Hepatocyte (in vitro differentiated cells): ENCODE results near the gene PGAP1. TPM values are rescaled to one million over a fixed set of nuclear protein-coding genes. Genes with fewer than 3 reads are reported as not detected.

Source experiments
- DNase-seq: peaks from one replicate; pipeline ENCODE4 v3.0.0-alpha.2; 2016; ENCODE audit warnings: low spot score
- H2AFZ ChIP-seq: fragments of 200-600 bp; sonication (generic); 2 replicates; pipeline ENCODE4 v1.6.0; 2016; ENCODE audit warnings: antibody characterized with exemption, mild to moderate bottlenecking
- H3K27ac ChIP-seq: fragments of 200-600 bp; sonication (generic); 2 replicates; pipeline ENCODE4 v1.5.1; 2016; ENCODE audit warnings: mild to moderate bottlenecking
- H3K27me3 ChIP-seq: fragments of 200-600 bp; sonication (generic); 2 replicates; pipeline ENCODE4 v1.6.1; 2016
- H3K36me3 ChIP-seq: fragments of 200-600 bp; sonication (generic); replicated peaks from 2 replicates; pipeline ENCODE4 v1.5.1; 2016; ENCODE audit warnings: low read depth; ENCODE audit not compliant: insufficient read depth
- H3K4me1 ChIP-seq: fragments of 200-600 bp; sonication (generic); 2 replicates; pipeline ENCODE4 v1.5.1; 2016; ENCODE audit warnings: mild to moderate bottlenecking, moderate library complexity; ENCODE audit not compliant: insufficient read depth
- H3K4me2 ChIP-seq: fragments of 200-600 bp; sonication (generic); 2 replicates; pipeline ENCODE4 v1.6.0; 2016
- H3K4me3 ChIP-seq: fragments of 200-600 bp; sonication (generic); 2 replicates; pipeline ENCODE4 v1.5.1; 2016; ENCODE audit warnings: mild to moderate bottlenecking
- H3K79me2 ChIP-seq: fragments of 200-600 bp; sonication (generic); 2 replicates; pipeline ENCODE4 v1.6.0; 2017; ENCODE audit warnings: mild to moderate bottlenecking
- H3K9me2 ChIP-seq: fragments of 200-600 bp; sonication (generic); replicated peaks from 2 replicates; pipeline ENCODE4 v1.6.0; 2017; ENCODE audit warnings: mild to moderate bottlenecking; ENCODE audit not compliant: insufficient read depth
- H3K9me3 ChIP-seq: fragments of 200-600 bp; sonication (generic); 2 replicates; pipeline ENCODE4 v1.5.1; 2016; ENCODE audit warnings: low read depth, mild to moderate bottlenecking
- H4K20me1 ChIP-seq: fragments of 200-600 bp; sonication (generic); 2 replicates; pipeline ENCODE4 v1.6.0; 2016; ENCODE audit warnings: mild to moderate bottlenecking; ENCODE audit not compliant: insufficient read depth, poor library complexity, severe bottlenecking
- EZH2 ChIP-seq: fragments of 200-600 bp; sonication (generic); IDR thresholded peaks from 2 replicates; pipeline ENCODE4 v1.6.1; 2016; ENCODE audit warnings: antibody characterized with exemption, mild to moderate bottlenecking, borderline replicate concordance
- EZH2phosphoT487 ChIP-seq: fragments of 200-600 bp; sonication (generic); IDR thresholded peaks from one replicate; pipeline ENCODE4 v1.6.1; 2018; ENCODE audit warnings: antibody characterized with exemption, mild to moderate bottlenecking, low read depth, moderate library complexity; ENCODE audit not compliant: unreplicated experiment, severe bottlenecking
- WGBS: methylation state at CpG from one replicate; pipeline ENCODE4 v1.1.6; 2016; ENCODE audit warnings: low lambda C conversion rate; ENCODE audit errors: missing lambda C conversion rate; 5-methylcytosine and 5-hydroxymethylcytosine counted together
- polyA plus RNA-seq: library from polyadenylated mRNA; unstranded; fragments of >200 nt; fragmentation: Nextera tagmentation; extraction: Ambion mirVana; gene quantifications from 2 replicates; pipeline ENCODE4 v1.2.1, GENCODE V29; 2016
- total RNA-seq: library from RNA; depleted of rRNA; stranded (reverse); fragments of >200 nt; gene quantifications from 2 replicates; pipeline ENCODE4 v1.2.3, GENCODE V29; 2014
- TF ChIP-seq, protein P1 (sequence below): fragments of 200-600 bp; sonication (generic); IDR thresholded peaks from 2 replicates; pipeline ENCODE4 v1.5.1; 2016; ENCODE audit warnings: antibody characterized with exemption, mild to moderate bottlenecking; ENCODE audit not compliant: poor library complexity

PGAP1 gene
- total and polyA plus RNA-seq, 2 experiments from 2014 or later: 2.6 to 15.3 TPM

DNA sequence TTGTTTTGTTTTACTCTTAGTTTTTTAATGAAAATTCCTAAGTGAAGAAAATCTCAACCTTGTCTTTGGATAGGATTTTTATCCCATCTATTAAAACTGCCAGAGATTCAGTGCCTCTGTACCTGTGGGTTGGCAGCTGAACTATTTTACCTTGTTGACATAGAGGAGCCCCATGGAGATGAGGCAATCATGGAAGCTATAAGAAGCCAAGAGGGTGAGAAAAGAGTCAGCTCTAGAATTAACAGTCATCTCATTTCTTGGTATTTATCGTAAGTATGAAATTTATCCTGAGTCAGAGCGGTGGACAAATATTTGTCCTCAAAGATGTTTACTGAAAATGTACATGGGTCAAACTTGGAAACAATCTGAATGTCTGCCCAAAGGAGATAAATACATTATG lies 35.8 kb upstream of the PGAP1 start:
- Histone ChIP-seq H2AFZ (no peak overlapping the region), H3K4me2 (no peak overlapping the region), H3K79me2 (no peaks in the 10 kb centered on the region), H4K20me1 (no peaks in the 10 kb centered on the region), H3K36me3 (no peaks in the 10 kb centered on the region), H3K27ac (no peak overlapping the region), H3K27me3 (no peaks in the 10 kb centered on the region), H3K4me1 (peaks cover 18% of the 10 kb centered on the region), H3K4me3 (no peak overlapping the region), H3K9me3 (no peaks in the 10 kb centered on the region), H3K9me2 (no peaks in the 10 kb centered on the region)
- TF ChIP-seq EZH2 (no peak), EZH2phosphoT487 (no peak)
- TF ChIP-seq, protein P1, sequence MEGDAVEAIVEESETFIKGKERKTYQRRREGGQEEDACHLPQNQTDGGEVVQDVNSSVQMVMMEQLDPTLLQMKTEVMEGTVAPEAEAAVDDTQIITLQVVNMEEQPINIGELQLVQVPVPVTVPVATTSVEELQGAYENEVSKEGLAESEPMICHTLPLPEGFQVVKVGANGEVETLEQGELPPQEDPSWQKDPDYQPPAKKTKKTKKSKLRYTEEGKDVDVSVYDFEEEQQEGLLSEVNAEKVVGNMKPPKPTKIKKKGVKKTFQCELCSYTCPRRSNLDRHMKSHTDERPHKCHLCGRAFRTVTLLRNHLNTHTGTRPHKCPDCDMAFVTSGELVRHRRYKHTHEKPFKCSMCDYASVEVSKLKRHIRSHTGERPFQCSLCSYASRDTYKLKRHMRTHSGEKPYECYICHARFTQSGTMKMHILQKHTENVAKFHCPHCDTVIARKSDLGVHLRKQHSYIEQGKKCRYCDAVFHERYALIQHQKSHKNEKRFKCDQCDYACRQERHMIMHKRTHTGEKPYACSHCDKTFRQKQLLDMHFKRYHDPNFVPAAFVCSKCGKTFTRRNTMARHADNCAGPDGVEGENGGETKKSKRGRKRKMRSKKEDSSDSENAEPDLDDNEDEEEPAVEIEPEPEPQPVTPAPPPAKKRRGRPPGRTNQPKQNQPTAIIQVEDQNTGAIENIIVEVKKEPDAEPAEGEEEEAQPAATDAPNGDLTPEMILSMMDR: no peak
- DNase-seq: no peak
- WGBS: 98% methylated on average over 2 of the region's 2 CpGs

DNA sequence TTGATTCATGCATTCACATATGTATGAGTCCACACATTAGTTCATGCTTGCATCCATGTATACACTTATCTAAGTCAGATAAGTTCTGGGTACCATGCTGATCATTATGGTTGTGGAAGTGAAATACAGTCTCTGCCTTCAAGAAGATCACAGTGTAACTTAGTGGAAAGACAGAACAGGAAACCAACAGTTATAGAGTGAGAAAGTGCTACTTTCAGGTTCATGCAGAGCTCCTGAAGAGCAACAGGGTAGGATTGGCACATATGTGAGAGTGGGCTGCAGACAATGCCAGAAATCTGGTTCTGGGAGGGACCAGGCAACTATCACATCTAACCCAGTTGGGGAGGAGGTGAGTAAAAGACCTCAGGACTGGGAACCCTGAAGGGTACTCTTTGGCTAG lies 35.4 kb upstream of the PGAP1 start:
- Histone ChIP-seq H3K79me2 (no peaks in the 10 kb centered on the region), H3K4me3 (no peak overlapping the region), H2AFZ (no peak overlapping the region)

DNA sequence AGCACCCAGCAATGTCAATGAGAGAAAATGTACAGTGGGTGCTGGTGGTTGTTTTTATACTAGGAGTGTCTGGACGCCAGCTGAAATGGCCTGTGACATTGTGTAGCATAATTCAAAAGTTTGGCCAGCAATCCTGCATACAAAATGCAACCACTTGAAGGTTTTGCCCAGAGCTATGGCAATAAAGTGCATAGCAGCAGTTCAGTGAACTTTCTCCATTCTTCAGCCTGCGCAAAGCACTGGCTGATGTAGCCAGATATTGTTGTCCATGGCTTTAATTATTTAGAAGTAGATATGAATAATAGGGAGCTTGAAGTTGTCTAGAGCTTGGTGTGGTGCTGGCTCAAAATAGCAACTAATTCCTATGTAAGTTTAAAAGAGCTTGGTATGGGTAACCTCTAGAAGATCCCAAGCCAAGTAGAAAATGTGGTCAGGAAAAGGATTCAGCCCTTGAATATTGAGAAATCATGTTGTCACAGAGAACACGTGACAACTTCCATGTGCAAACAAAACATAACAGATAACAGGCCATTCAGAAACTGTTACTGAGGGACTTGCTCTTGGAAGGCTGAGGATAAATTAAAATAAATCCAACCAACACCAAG lies 33.3 kb upstream of the PGAP1 start:
- WGBS: 85% methylated on average over 3 of the region's 3 CpGs
- DNase-seq: peak; percentile 30
- no peaks in the 10 kb centered on the region for H3K36me3 ChIP-seq

More for the DNA sequence above, 35.4 kb upstream of the PGAP1 start:
- Histone ChIP-seq H3K36me3 (no peaks in the 10 kb centered on the region), H3K4me2 (no peak overlapping the region), H4K20me1 (no peaks in the 10 kb centered on the region), H3K27ac (no peak overlapping the region), H3K9me2 (no peaks in the 10 kb centered on the region), H3K4me1 (peaks cover 13% of the 10 kb centered on the region), H3K27me3 (no peaks in the 10 kb centered on the region), H3K9me3 (no peaks in the 10 kb centered on the region)
- DNase-seq: no peak
- TF ChIP-seq, protein P1: no peak
- TF ChIP-seq EZH2: no peak
- TF ChIP-seq EZH2phosphoT487: no peak

More for the DNA sequence above, 33.3 kb upstream of the PGAP1 start:
- Histone ChIP-seq H3K4me1 (no peaks in the 10 kb centered on the region), H3K79me2 (no peaks in the 10 kb centered on the region), H3K4me3 (no peak overlapping the region), H3K9me3 (no peaks in the 10 kb centered on the region), H2AFZ (no peak overlapping the region), H3K27ac (peak overlapping the region; percentile 26), H3K4me2 (no peak overlapping the region), H3K9me2 (no peaks in the 10 kb centered on the region), H3K27me3 (no peaks in the 10 kb centered on the region), H4K20me1 (no peaks in the 10 kb centered on the region)
- TF ChIP-seq EZH2phosphoT487 (no peak), EZH2 (no peak)
- TF ChIP-seq, protein P1: no peak
